Tibial artery (tissue), 4 donors: ENCODE results near the gene ABHD17B.

Experiments used
- DNase-seq, 2 donors: peaks; one replicate each; pipeline ENCODE4 v3.0.0-alpha.2; 2019
- H3K27ac ChIP-seq, 2 donors: fragments of 200-600 bp; sonication (generic) in 1 of 2; 1 replicate in 1 of 2; 2 replicates in 1 of 2; pipeline ENCODE4 v1.5.1; 2018 to 2019; ENCODE audit warnings: mild to moderate bottlenecking in 1 of 2
- H3K27me3 ChIP-seq, 2 donors: fragments of 200-600 bp; sonication (generic) in 1 of 2; one replicate each; pipeline versions ENCODE4 v1.5.1 to v1.6.0; 2016 to 2019
- H3K36me3 ChIP-seq, 3 donors: fragments of 200-600 bp; sonication (generic) in 2 of 3; one replicate each; pipeline ENCODE4 v1.5.1; 2016 to 2019; ENCODE audit warnings: mild to moderate bottlenecking in 2 of 3
- H3K4me1 ChIP-seq, 4 donors: fragments of 200-600 bp; sonication (generic) in 2 of 4; 1 replicate in 3 of 4; 2 replicates in 1 of 4; pipeline ENCODE4 v1.5.1; 2016 to 2019
- H3K4me3 ChIP-seq, 2 donors: fragments of 200-600 bp; sonication (generic) in 1 of 2; 1 replicate in 1 of 2; 2 replicates in 1 of 2; pipeline ENCODE4 v1.5.1; 2018 to 2019; ENCODE audit warnings: mild to moderate bottlenecking in 2 of 2
- H3K9me3 ChIP-seq, 3 donors: fragments of 200-600 bp; sonication (generic) in 1 of 3; one replicate each; pipeline ENCODE4 v1.5.1; 2016 to 2019
- intact Hi-C: fragments of 100-400 bp; cut with DNase I; formaldehyde crosslinking; loops from one replicate; pipeline ENCODE4 v1.15.0; 2023; ENCODE audit warnings: low total_unique reads
- TF ChIP-seq, protein P1 (sequence below), 2 experiments: fragments of 200-600 bp in 1 of 2; fragments of 450-650 bp in 1 of 2; IDR thresholded peaks; one replicate each; pipeline ENCODE4 v1.5.1; 2017 to 2019; ENCODE audit warnings: antibody characterized with exemption in 2 of 2, mild to moderate bottlenecking in 1 of 2, moderate library complexity in 1 of 2

Gene ABHD17B

GRCh38 chr9:71924576-71924975 lies 13.6 kb upstream of the ABHD17B start:
- no peak for DNase-seq
- no peak overlapping the region for H3K4me3 ChIP-seq
- peaks cover 0 to 37% (median 5%) of the 10 kb centered on the region in 4 donors for H3K4me1 ChIP-seq
- no peaks in the 10 kb centered on the region for H3K36me3 ChIP-seq
- TF ChIP-seq, protein P1, sequence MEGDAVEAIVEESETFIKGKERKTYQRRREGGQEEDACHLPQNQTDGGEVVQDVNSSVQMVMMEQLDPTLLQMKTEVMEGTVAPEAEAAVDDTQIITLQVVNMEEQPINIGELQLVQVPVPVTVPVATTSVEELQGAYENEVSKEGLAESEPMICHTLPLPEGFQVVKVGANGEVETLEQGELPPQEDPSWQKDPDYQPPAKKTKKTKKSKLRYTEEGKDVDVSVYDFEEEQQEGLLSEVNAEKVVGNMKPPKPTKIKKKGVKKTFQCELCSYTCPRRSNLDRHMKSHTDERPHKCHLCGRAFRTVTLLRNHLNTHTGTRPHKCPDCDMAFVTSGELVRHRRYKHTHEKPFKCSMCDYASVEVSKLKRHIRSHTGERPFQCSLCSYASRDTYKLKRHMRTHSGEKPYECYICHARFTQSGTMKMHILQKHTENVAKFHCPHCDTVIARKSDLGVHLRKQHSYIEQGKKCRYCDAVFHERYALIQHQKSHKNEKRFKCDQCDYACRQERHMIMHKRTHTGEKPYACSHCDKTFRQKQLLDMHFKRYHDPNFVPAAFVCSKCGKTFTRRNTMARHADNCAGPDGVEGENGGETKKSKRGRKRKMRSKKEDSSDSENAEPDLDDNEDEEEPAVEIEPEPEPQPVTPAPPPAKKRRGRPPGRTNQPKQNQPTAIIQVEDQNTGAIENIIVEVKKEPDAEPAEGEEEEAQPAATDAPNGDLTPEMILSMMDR (IDR thresholded peaks at IDR 0.05), result no peak
- H3K27ac ChIP-seq, result no peak overlapping the region
- H3K27me3 ChIP-seq, result no peaks in the 10 kb centered on the region
- intact Hi-C loops, result no loop called here
- H3K9me3 ChIP-seq, result no peaks in the 10 kb centered on the region

DNA sequence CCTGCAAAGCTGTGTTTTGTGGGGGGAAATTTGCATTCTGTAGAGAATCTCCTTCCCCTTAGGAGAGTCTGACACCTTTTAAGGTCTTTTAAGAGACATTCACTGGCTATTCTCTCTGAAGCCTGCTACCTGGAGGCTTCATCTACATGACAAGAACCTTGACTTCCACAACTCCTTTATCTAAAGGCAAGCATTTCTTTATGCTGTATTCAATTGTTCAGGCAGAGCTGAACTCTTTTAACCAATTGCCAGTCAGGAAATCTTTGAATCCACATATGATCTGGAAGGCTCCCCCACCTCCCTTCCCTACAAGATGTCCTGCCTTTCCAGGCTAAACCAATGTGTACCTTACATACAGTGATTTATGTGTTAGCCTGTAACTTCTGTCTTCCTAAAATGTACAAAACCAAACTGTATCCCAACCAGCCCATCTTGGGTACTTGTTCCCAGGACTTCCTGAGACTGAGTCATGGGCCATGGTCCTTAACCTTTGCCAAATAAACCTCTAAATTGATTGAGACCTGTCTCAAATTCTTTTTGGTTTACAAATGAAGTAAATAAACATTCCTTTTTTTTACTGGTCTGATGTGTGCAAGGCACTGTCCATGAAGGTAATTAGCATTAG lies 10.3 kb upstream of the ABHD17B start:
- no peak for DNase-seq
- H3K4me1 ChIP-seq, result peaks cover 0 to 33% (median 0%) of the 10 kb centered on the region in 4 donors
- TF ChIP-seq, protein P1 (IDR thresholded peaks at IDR 0.05), result no peak
- intact Hi-C loops, result no loop called here
- no peaks in the 10 kb centered on the region for H3K36me3 ChIP-seq
- H3K4me3 ChIP-seq, result no peak overlapping the region
- H3K27ac ChIP-seq, result no peak overlapping the region
- no peaks in the 10 kb centered on the region for H3K27me3 ChIP-seq
- H3K9me3 ChIP-seq, result no peaks in the 10 kb centered on the region

DNA sequence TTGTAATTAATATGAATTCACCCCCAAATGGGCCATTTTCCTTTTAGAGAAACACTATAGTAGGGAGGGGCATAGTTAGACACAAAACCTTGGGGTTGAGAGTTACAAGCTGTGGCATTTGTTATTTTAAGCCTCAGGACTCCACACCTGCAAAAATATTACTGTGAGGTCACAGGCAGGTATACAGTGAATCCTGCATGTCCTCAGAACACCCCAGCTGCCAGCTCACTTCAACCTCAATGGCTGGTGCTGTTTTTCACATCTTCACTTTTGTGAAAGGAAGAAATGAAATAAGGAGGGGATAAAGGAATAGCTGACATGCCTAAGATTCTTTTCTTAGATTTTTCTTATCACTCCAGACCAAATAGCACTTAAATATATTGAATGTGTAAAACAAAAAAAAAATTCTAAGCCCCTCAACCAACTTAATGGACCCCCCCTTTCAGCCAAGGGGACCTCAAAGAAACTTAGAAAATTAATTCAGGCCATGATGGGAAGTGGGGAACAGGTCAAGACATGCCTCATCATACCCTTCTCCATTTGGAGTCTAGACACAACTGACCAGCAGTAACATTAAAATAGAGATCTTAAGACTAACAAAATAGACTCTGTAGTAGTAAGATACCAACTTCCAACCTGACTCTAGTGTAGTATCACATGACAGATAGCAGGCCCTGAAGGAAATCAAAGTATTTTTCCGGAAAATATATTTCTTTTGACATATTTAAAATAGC lies 9.6 kb upstream of the ABHD17B start:
- no peak overlapping the region for H3K4me3 ChIP-seq

GRCh38 chr9:71918419-71918818 lies 7.4 kb upstream of the ABHD17B start:
- intact Hi-C loops, result loop anchor here (10.0 kb wide), 1 partner anchor 104 kb away; no protein-coding TSS in a partner anchor
- H3K9me3 ChIP-seq, result no peaks in the 10 kb centered on the region
- no peaks in the 10 kb centered on the region for H3K27me3 ChIP-seq
- H3K27ac ChIP-seq, result no peak overlapping the region
- H3K4me1 ChIP-seq, result peaks cover 0 to 35% (median 1%) of the 10 kb centered on the region in 4 donors
- H3K36me3 ChIP-seq, result no peaks in the 10 kb centered on the region
- no peak overlapping the region for H3K4me3 ChIP-seq
- no peak for DNase-seq
- TF ChIP-seq, protein P1 (IDR thresholded peaks at IDR 0.05), result no peak

More for the DNA sequence above, 9.6 kb upstream of the ABHD17B start:
- intact Hi-C loops, result no loop called here
- DNase-seq, result no peak
- TF ChIP-seq, protein P1 (IDR thresholded peaks at IDR 0.05), result no peak
- no peaks in the 10 kb centered on the region for H3K27me3 ChIP-seq
- H3K9me3 ChIP-seq, result no peaks in the 10 kb centered on the region
- peaks cover 0 to 33% (median 0%) of the 10 kb centered on the region in 4 donors for H3K4me1 ChIP-seq
- H3K27ac ChIP-seq, result no peak overlapping the region
- no peaks in the 10 kb centered on the region for H3K36me3 ChIP-seq

DNA sequence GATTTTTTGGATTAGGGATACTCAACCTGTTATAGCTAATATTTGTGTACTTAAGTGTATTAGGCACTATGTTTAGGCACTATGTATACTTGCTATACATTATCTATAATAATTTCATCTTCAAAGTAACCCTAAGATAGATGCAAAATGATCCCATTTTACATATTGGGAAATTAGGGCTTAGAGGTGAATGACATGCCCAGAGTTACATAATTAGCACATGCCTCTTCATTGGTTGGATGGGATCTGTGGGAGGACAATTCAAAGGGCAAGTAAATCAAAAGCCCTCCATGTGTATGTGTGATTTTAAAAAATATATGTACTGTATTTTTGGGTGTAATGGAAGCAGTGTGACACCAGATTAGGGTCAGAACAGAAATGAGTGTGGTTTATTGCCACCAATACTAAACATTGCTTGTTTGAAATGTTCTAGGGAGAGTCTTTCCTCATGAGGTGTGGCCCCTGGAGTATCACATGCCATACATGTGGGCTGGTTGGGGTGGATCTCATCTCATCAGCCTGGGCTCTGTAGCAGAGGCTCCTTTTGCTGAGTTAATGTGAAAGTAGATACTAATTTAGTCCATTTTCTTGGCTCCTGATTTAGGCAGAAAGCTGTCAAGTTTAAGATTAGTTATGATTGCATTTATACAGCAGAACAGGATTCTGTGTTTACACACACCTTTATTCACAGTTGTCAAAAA lies 6.0 kb upstream of the ABHD17B start:
- TF ChIP-seq, protein P1 (IDR thresholded peaks at IDR 0.05), result no peak

More for the DNA sequence above, 6.0 kb upstream of the ABHD17B start:
- no peaks in the 10 kb centered on the region for H3K36me3 ChIP-seq
- H3K27me3 ChIP-seq, result no peaks in the 10 kb centered on the region
- H3K27ac ChIP-seq, result no peak overlapping the region
- intact Hi-C loops, result loop anchor here (10.0 kb wide), 1 partner anchor 102 kb away; no protein-coding TSS in a partner anchor
- DNase-seq, result no peak
- H3K4me1 ChIP-seq, result peaks cover 0 to 43% (median 13%) of the 10 kb centered on the region in 4 donors
- H3K4me3 ChIP-seq, result no peak overlapping the region
- H3K9me3 ChIP-seq, result no peaks in the 10 kb centered on the region
